ENCODE results near the gene PGAM4. TPM values are rescaled to one million over a fixed set of nuclear protein-coding genes. Genes with fewer than 3 reads are reported as not detected.

PGAM4 gene
- not detected in 2 replicates for total RNA-seq

DNA sequence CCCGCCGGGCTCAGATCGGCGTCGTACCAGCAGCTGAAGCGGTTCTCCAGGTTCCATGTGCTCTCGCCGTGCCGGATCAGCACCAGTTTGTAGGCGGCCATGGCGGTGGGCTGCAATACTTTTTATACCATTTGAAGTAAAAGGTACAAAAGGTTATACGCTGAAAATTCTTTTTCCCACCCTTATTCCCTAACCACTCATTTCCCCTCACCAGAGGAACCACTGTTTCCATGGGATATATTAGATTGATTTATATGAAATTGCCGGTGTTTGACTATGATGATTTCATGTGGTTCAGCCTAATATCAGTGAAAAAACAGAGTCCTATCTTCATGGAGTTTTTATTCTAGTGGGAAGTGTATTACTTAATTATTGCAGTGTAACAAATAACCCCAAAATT, at the start of gene PGAM4:
Gene PGAM4, minus strand, starts transcription at position 101 of the 400 bp plus-strand sequence. Its CDS starts 0 bp downstream, at position 101.

Other genes with a start within 250 kb of the PGAM4 start
- 77.3 and 99.8 TPM in 2 replicates for gene ATRX, start 183.4 kb downstream of the PGAM4 start, total RNA-seq
- gene MAGT1, start 74.2 kb downstream of the PGAM4 start, total RNA-seq = 156 and 306 TPM in 2 replicates
- gene COX7B, start 70.2 kb downstream of the PGAM4 start, total RNA-seq = 529 and 596 TPM in 2 replicates
- gene ATP7A, start 58.9 kb downstream of the PGAM4 start, total RNA-seq = 20.8 and 27.9 TPM in 2 replicates
- gene PGK1, start 134.6 kb upstream of the PGAM4 start, total RNA-seq = 120 and 203 TPM in 2 replicates
- gene TAF9B, start 170.0 kb upstream of the PGAM4 start, total RNA-seq = 20.2 and 23.0 TPM in 2 replicates